Smooth muscle cell (in vitro differentiated cells): ENCODE data around the gene LAIR2. TPM values are rescaled to one million over a fixed set of nuclear protein-coding genes. Genes with fewer than 3 reads are reported as not detected.

Experiments used
- DNase-seq: peaks from one replicate; lab custom pipeline; 2025; ENCODE audit not compliant: unreplicated experiment; lab: John Stamatoyannopoulos, UW
- H2AFZ ChIP-seq: fragments of 200-600 bp; sonication (generic); 2 replicates; pipeline ENCODE4 v1.6.0; 2016; ENCODE audit warnings: antibody characterized with exemption, low read depth, mild to moderate bottlenecking
- H3F3A ChIP-seq: fragments of 200-600 bp; sonication (generic); 2 replicates; pipeline ENCODE4 v1.6.0; 2017; ENCODE audit warnings: antibody characterized with exemption, low read depth
- H3K27ac ChIP-seq: fragments of 200-600 bp; sonication (generic); 2 replicates; pipeline ENCODE4 v1.5.1; 2016; ENCODE audit warnings: low read depth, mild to moderate bottlenecking
- H3K27me3 ChIP-seq: fragments of 200-600 bp; sonication (generic); 2 replicates; pipeline ENCODE4 v1.6.1; 2016; ENCODE audit warnings: low read depth, mild to moderate bottlenecking
- H3K36me3 ChIP-seq: fragments of 200-600 bp; sonication (generic); 2 replicates; pipeline ENCODE4 v1.5.1; 2016; ENCODE audit warnings: low read depth
- H3K4me1 ChIP-seq: fragments of 200-600 bp; sonication (generic); 2 replicates; pipeline ENCODE4 v1.5.1; 2016; ENCODE audit warnings: low read depth
- H3K4me2 ChIP-seq: fragments of 200-600 bp; sonication (generic); 2 replicates; pipeline ENCODE4 v1.6.0; 2016; ENCODE audit warnings: mild to moderate bottlenecking
- H3K4me3 ChIP-seq: fragments of 200-600 bp; sonication (generic); 2 replicates; pipeline ENCODE4 v1.5.1; 2016; ENCODE audit warnings: mild to moderate bottlenecking
- H3K79me2 ChIP-seq: fragments of 200-600 bp; sonication (generic); 2 replicates; pipeline ENCODE4 v1.6.0; 2016; ENCODE audit warnings: low read depth, mild to moderate bottlenecking
- H3K9ac ChIP-seq: fragments of 200-600 bp; sonication (generic); 2 replicates; pipeline ENCODE4 v1.6.0; 2016; ENCODE audit warnings: low read depth
- H3K9me3 ChIP-seq: fragments of 200-600 bp; sonication (generic); replicated peaks from 2 replicates; pipeline ENCODE4 v1.5.1; 2016; ENCODE audit warnings: low read depth
- H4K20me1 ChIP-seq: fragments of 200-600 bp; sonication (generic); 2 replicates; pipeline ENCODE4 v1.6.0; 2016; ENCODE audit warnings: low read depth
- CTCF ChIP-seq: fragments of 200-600 bp; sonication (generic); IDR thresholded peaks from 2 replicates; pipeline ENCODE4 v1.5.1; 2017; ENCODE audit warnings: borderline replicate concordance, mild to moderate bottlenecking, antibody characterized with exemption; ENCODE audit not compliant: insufficient read depth, poor library complexity, severe bottlenecking
- WGBS: methylation state at CpG from one replicate; pipeline ENCODE4 v1.1.7; 2016; ENCODE audit warnings: low lambda C conversion rate; 5-methylcytosine and 5-hydroxymethylcytosine counted together
- polyA plus RNA-seq: library from polyadenylated mRNA; unstranded; fragments of >200 nt; fragmentation: Nextera tagmentation; extraction: Ambion mirVana; gene quantifications from 2 replicates; pipeline ENCODE4 v1.2.1, GENCODE V29; 2016
- total RNA-seq: library from RNA; depleted of rRNA; stranded (reverse); fragments of >200 nt; gene quantifications from 2 replicates; pipeline ENCODE4 v1.2.3, GENCODE V29; 2014

Gene LAIR2
- total and polyA plus RNA-seq, 2 experiments from 2014 or later = not detected

GRCh38 chr19:54530866-54531265 is 28.2 kb downstream of the LAIR2 start:
- H3K27me3 ChIP-seq = no peaks in the 10 kb centered on the region
- peaks cover 2% of the 10 kb centered on the region for H3K9me3 ChIP-seq
- DNase-seq = no peak
- H3K36me3 ChIP-seq = no peaks in the 10 kb centered on the region
- H3K4me2 ChIP-seq = no peak overlapping the region
- H2AFZ ChIP-seq = no peak overlapping the region
- no peak overlapping the region for H3K27ac ChIP-seq
- no peaks in the 10 kb centered on the region for H3F3A ChIP-seq
- no peaks in the 10 kb centered on the region for H3K79me2 ChIP-seq
- H3K4me1 ChIP-seq = no peaks in the 10 kb centered on the region
- WGBS = 75% methylated on average over 5 of the region's 5 CpGs
- no peaks in the 10 kb centered on the region for H4K20me1 ChIP-seq
- no peak for TF ChIP-seq CTCF
- H3K4me3 ChIP-seq = no peak overlapping the region
- no peak overlapping the region for H3K9ac ChIP-seq

GRCh38 chr19:54532528-54532927 is 29.9 kb downstream of the LAIR2 start:
- no peak overlapping the region for H3K9ac ChIP-seq
- 60% methylated on average over 4 of the region's 4 CpGs for WGBS
- H3K27me3 ChIP-seq = no peaks in the 10 kb centered on the region
- H3K4me1 ChIP-seq = no peaks in the 10 kb centered on the region
- no peak overlapping the region for H2AFZ ChIP-seq
- TF ChIP-seq CTCF = no peak
- H3K4me2 ChIP-seq = no peak overlapping the region
- H3K4me3 ChIP-seq = no peak overlapping the region
- peaks cover 2% of the 10 kb centered on the region for H3K9me3 ChIP-seq
- no peaks in the 10 kb centered on the region for H4K20me1 ChIP-seq
- DNase-seq = no peak
- H3F3A ChIP-seq = no peaks in the 10 kb centered on the region
- H3K36me3 ChIP-seq = no peaks in the 10 kb centered on the region
- no peaks in the 10 kb centered on the region for H3K79me2 ChIP-seq
- no peak overlapping the region for H3K27ac ChIP-seq

- DNase-seq = no peak
- no peak for TF ChIP-seq CTCF
- Histone ChIP-seq H3K27ac (no peak overlapping the region), H3K79me2 (no peaks in the 10 kb centered on the region), H3F3A (no peaks in the 10 kb centered on the region), H2AFZ (no peak overlapping the region), H3K27me3 (no peaks in the 10 kb centered on the region), H3K9ac (no peak overlapping the region), H3K36me3 (no peaks in the 10 kb centered on the region), H4K20me1 (no peaks in the 10 kb centered on the region), H3K4me1 (no peaks in the 10 kb centered on the region), H3K4me3 (no peak overlapping the region), H3K4me2 (no peak overlapping the region), H3K9me3 (peaks cover 2% of the 10 kb centered on the region)
- WGBS = 78% methylated on average over 8 of the region's 8 CpGs
These were observed 30.8 kb downstream of the LAIR2 start for GRCh38 chr19:54533476-54533875.

GRCh38 chr19:54534156-54534555 is 31.5 kb downstream of the LAIR2 start:
- Histone ChIP-seq H2AFZ (no peak overlapping the region), H3F3A (no peaks in the 10 kb centered on the region), H3K27me3 (no peaks in the 10 kb centered on the region), H3K79me2 (no peaks in the 10 kb centered on the region), H3K4me2 (no peak overlapping the region), H3K36me3 (no peaks in the 10 kb centered on the region), H3K27ac (no peak overlapping the region), H3K4me1 (no peaks in the 10 kb centered on the region), H3K9me3 (peaks cover 2% of the 10 kb centered on the region), H4K20me1 (no peaks in the 10 kb centered on the region), H3K9ac (no peak overlapping the region), H3K4me3 (no peak overlapping the region)
- 78% methylated on average over 8 of the region's 8 CpGs for WGBS
- no peak for TF ChIP-seq CTCF
- no peak for DNase-seq
